HS-5 (cell line): ENCODE measurements around the gene RECK.
"Not testable (repeated sequence)": the region's sequence is repeated elsewhere in the genome, so short reads cannot be mapped to it uniquely, and the experiment has no call there.

Source experiments
- DNase-seq: peaks from one replicate; pipeline ENCODE4 v3.0.0-alpha.2; 2012; ENCODE audit warnings: low read depth

The RECK gene

GRCh38 chr9:36036780-36037548 lies at the start of gene RECK:
Gene RECK (plus strand): TSS chr9:36036913. CDS start chr9:36036999, 86 bp downstream.
- no peak for DNase-seq

GRCh38 chr9:35990155-35990554 lies 46.6 kb upstream of the RECK start:
- DNase-seq, result no peak

- DNase-seq, result not testable (repeated sequence)
These were observed 43.6 kb upstream of the RECK start for GRCh38 chr9:35993136-35993535.

- DNase-seq, result no peak
These were observed 42.6 kb upstream of the RECK start for GRCh38 chr9:35993976-35994720.

- DNase-seq, result no peak
These were observed 41.8 kb upstream of the RECK start for GRCh38 chr9:35994959-35995358.

GRCh38 chr9:35996358-35996970 lies 40.2 kb upstream of the RECK start:
- no peak for DNase-seq

- not testable (repeated sequence) for DNase-seq
These were observed 39.7 kb upstream of the RECK start for GRCh38 chr9:35997016-35997415.

GRCh38 chr9:35998333-35998732 lies 38.4 kb upstream of the RECK start:
- no peak for DNase-seq

- no peak for DNase-seq
These were observed 30.8 kb upstream of the RECK start for GRCh38 chr9:36005891-36006290.

- no peak for DNase-seq
These were observed 30.0 kb upstream of the RECK start for GRCh38 chr9:36006549-36007315.

- DNase-seq, result no peak
These were observed 29.4 kb upstream of the RECK start for GRCh38 chr9:36007316-36007708.

- no peak for DNase-seq
These were observed 28.9 kb upstream of the RECK start for GRCh38 chr9:36007852-36008251.

- DNase-seq, result peak; percentile 47
These were observed 27.9 kb upstream of the RECK start for GRCh38 chr9:36008774-36009300.

- DNase-seq, result no peak
These were observed 25.3 kb upstream of the RECK start for GRCh38 chr9:36011379-36011778.

GRCh38 chr9:36017278-36017677 lies 19.4 kb upstream of the RECK start:
- no peak for DNase-seq

GRCh38 chr9:36018129-36018528 lies 18.6 kb upstream of the RECK start:
- no peak for DNase-seq

GRCh38 chr9:36018891-36019720 lies 17.6 kb upstream of the RECK start:
- DNase-seq, result no peak

- DNase-seq, result no peak
These were observed 14.7 kb upstream of the RECK start for GRCh38 chr9:36021968-36022367.

GRCh38 chr9:36023260-36024048 lies 13.3 kb upstream of the RECK start:
- no peak for DNase-seq

GRCh38 chr9:36025746-36026145 lies 11.0 kb upstream of the RECK start:
- no peak for DNase-seq
